Measurements from ENCODE around the gene HMSD. TPM values are rescaled to one million over a fixed set of nuclear protein-coding genes. Genes with fewer than 3 reads are reported as not detected.

HMSD gene
- total RNA-seq = 0.49 and 1.5 TPM in 2 replicates

GRCh38 chr18:63949068-63949737 lies at the start of gene HMSD:
HMSD (plus strand) TSS chr18:63949301; CDS start chr18:63953456, 4,155 bp downstream.

GRCh38 chr18:63907664-63908063 lies 41.4 kb upstream of the HMSD start, which contains the start of gene SERPINB10:
SERPINB10 (plus strand) TSS chr18:63907958; CDS start chr18:63915511, 7,553 bp downstream.

GRCh38 chr18:63969942-63970808 lies 21.1 kb downstream of the HMSD start, which contains the start of gene SERPINB8:
SERPINB8 (plus strand) TSS chr18:63970081; CDS start chr18:63978309, 8,228 bp downstream.

Other genes starting within 250 kb of the HMSD start
- not detected in 2 replicates for gene SERPINB11, start 246.3 kb upstream of the HMSD start, total RNA-seq
- 19.6 and 24.3 TPM in 2 replicates for gene SERPINB7, start 173.9 kb upstream of the HMSD start, total RNA-seq
- gene SERPINB2, start 61.6 kb upstream of the HMSD start, total RNA-seq = 18.2 and 19.6 TPM in 2 replicates
- gene SERPINB10, start 41.3 kb upstream of the HMSD start, total RNA-seq = 0.16 TPM in 1 of 2 replicates, not detected in the other
- 25.1 and 28.1 TPM in 2 replicates for gene SERPINB8, start 20.8 kb downstream of the HMSD start, total RNA-seq
- not detected in 2 replicates for gene LINC00305, start 199.8 kb downstream of the HMSD start, total RNA-seq

Measured in hair follicle dermal papilla cell (primary cell).